NOMO-1 treated with dmso at 0.1 percent for 144 hours (cell line): ENCODE results near the gene MLLT1.

Source experiments
- DNase-seq: peaks from one replicate; lab custom pipeline; 2025; ENCODE audit not compliant: unreplicated experiment; lab: John Stamatoyannopoulos, UW

Gene MLLT1

GRCh38 chr19:6236310-6237291 is 43.2 kb downstream of the MLLT1 start:
- no peak for DNase-seq

DNA sequence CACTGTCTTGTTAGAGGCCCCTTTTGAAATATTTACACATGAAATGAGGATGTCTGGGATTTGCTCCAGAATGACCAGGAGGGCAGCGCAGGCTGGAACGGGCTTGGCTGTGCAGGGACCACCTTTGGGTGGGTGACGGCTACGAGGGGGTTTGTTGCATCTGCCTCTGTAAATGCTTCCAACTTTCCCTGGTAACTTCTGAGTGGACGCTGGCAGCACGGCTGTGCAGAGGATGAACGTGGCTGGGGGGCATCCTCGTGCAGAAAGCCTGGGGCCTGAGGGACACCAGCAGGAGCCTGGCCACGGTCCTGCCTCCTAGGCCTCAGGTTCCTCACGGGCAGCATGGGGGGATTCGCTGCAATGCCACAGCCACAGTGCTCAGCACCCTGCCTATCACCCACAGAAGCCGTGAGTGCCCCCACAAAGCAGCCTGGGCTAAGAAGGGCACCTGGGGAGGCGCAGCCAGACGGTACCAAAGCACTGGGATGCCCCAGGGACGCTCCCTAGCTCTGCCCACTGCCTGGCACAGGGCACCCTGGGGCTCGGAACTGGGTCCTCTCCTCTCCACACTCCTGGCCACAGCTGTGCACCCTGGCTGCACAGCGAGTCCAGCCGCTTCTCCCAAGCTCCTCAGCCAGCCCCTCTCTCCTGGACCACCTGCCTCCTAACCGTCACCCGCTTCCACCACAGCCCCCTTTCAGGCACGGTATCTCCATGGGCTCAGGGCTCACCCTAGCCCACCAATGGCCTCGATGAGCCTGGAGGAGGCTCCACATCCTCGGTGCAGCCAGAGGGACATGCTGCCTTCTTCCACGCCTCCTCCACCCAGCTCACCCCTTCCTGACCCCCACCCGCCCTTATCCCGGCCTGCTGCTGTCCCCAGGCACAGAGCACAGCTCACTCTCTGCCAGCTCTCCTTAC is 44.5 kb downstream of the MLLT1 start:
- no peak for DNase-seq

DNA sequence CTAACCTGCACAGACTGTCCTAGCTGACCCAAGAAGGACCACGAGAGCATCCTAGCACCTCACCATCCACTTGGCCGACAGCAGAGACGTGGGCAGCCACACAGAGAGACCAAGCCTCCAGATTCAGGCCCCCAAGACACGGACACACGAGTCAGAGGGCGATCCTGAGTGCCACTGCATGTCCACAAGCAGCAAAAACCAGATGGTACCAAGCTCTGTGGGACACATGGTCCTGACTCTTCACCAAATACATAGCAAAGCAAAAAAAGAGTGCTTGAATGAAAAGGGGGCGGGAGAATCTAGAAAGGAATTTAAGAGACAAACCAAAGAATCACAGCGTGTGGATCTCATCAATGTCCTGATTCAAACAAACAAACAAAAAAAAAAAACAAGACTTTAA is 45.2 kb downstream of the MLLT1 start:
- DNase-seq, result no peak

DNA sequence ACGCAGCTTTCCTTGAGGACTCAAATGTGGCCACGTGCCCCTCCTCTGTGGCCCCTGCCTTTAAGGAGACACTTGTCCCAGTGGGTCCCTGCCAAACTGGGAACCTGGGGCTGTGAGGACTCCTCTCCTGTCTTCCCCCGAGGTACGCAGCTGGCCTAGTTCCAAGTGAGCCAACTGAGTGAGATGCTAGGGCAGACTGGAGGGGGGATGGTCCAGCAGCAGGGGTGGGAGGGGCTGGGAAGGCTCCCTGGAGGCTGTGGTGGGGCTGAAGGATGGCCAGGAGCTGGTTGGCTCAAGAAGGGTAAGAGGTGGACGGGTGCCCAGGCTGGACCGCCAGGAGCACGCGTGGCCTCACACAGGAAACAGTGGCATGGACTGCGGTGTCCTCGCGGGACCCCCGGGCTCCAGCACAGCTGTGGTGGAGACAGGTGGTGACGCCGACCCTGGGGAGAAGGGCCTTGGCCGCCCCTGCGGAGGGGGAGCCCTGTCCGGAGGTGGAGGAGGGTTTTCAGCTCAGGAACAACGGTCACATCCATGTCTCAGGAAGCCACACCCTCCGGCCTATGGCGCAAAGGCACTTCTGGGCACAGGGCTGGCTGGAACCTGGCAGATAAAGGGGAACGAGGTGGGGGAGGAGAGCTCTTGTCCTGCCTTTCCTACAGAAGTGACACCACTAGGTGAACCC is 45.8 kb downstream of the MLLT1 start:
- DNase-seq, result peak; percentile 42

GRCh38 chr19:6233056-6233826 is 46.5 kb downstream of the MLLT1 start:
- no peak for DNase-seq

GRCh38 chr19:6232601-6233055 is 47.1 kb downstream of the MLLT1 start:
- no peak for DNase-seq

DNA sequence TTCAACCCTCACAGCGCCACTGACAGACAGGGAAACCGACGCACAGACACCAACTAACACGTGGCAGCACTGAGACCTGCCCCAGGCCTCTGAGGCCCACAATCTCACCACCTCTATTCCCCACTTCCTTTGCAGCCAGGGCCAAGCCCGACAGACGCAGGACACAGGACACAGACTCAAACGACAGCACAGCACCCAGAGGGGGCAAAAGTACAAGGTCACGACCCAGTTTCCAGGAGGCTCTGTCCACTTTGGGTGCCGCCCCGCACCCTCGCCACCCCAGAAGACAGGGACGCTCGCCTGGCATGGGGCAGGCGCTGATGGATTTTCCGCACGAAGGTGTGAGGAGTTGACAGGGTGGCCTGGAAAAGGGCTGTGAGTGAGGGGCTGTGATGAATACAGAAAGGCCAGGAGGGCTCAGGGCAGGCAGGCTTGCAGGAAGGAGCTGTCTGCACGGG is 48.8 kb downstream of the MLLT1 start:
- DNase-seq, result no peak

DNA sequence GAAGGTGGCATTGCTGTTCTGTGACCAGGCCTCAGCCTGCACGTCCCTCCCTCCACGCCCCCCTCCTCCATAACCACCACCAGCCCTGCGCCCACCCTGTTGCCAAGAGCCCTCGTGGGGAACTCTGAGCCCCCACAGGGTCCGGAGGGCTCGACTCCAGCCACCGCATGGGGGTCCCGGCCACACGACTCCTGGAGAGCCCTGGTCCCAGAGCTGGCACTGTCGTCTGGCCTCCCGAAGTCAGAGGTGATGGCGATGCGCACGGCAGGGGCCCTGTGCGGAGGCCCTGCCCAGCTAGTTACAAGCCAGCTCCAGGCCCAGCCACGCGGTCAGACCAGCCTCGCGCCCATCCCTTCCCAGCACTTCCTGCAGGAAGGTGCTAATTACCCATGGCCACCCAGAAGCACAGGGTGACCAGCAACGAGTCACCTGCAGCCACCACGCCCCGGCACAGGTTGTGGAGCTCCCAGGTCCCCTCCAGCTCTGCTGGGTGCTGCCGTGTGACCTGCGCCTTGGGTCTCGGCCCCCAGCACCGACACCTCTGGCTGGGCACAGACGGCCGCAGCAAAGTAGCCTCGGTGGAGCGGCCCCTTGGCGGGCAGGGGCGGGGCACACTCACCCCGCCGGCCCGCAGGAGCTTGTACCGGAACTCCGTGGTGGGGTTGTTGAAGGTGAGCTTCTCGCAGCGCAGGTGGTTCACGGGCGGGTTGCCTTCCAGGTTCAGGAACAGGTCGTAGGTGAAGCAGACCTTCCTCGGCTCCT is 49.6 kb downstream of the MLLT1 start:
- DNase-seq, result no peak

DNA sequence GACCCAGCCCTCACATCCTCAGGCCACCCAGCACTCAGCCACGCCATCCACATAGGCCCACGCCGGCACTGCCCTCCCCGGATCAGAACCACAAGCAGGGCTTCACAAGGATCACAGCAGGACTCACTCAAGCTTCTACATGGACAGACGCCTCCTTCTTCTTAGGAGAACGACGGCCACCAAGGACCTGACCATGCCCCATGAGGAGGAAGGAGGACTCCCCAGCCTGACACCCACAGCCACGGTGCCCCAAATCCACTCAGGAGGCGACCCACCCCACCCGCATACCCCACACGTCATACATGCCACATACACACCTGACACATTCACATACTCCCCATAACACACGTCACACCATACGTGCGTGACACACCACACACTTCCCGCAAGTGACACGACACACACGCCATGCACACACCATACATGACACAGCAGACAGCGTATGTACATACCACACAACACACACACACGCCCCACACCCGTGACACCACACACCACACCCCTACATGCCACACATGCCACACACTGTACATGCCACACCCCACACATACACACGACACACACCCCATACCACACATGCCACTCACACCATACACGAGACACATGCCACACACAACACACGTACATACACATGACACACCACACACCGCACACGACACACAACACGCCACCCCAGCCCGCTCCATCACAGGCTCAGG is 50.4 kb downstream of the MLLT1 start:
- DNase-seq, result no peak

DNA sequence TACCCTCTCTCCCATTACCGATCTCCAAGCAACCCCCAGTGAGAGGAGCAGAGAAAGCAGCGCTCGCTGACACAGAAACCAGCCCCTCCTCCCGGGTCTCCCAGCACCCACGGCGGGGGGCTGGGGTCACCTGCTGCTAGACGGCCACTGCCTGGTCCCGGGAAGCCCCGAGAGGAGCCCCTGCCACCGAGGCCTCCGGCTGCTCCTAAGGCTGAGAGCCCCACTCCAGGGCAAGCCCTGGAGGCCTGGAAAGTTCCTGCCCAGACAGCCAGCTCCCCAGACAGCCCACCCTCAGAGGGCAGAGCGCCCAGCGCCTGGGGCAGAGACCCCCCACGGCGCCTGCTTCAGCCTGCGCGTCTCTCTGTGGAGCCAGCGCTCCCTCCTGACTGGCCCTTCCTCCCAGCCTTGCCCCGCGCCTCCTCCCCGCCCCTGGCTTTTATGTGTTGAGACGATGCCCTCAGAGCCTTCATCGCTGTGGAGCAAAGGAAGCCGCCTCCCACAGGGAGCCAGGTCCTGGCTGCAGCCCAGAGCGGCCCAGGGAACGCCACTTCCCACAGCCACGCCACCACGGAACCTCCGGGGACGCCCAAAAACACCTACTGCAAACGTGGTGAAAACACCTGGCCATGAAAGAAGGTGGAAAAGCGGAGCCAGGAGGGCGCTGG is 51.1 kb downstream of the MLLT1 start:
- no peak for DNase-seq

- DNase-seq, result no peak
Observed at GRCh38 chr19:6227936-6228325, 51.8 kb downstream of the MLLT1 start.

DNA sequence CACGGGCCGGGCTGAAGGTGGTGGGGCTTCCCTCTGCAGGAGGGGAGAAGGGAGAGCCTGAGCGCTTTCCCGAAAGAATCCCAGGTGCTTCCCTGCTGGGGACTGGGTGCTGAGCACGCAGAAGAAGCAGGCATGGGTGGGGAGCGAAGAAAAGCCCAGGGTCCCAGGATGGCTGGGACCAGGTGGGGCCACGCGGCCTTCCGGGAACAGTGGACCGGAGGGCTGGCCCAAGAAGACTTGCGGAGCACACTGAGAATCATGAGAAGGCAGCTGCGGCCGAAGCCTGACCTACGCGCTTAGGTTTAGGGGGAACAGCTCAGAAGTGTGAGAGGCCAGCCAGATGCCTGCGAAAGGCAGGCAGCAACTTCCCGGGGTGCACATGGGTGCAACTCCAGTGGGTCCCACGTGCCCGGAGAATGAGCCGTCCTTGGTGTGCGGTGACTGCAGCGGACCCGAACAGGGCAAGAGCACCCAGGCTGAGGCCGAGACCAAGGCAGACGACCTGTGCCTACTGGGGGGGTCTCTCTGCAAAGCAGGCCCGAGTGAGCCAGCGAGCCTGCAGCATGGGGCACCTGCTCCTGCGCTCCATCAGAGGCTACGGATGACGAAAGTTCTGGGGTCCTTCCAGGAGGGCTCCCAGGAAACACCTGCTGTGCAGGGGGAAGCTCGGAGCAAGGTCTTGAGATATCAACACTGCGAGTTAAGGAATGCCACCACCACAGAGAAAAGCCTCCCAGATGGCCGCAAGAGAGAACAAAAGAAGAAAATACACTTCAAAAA is 52.4 kb downstream of the MLLT1 start:
- DNase-seq, result no peak

GRCh38 chr19:6226444-6227155 is 53.2 kb downstream of the MLLT1 start:
- DNase-seq, result no peak

DNA sequence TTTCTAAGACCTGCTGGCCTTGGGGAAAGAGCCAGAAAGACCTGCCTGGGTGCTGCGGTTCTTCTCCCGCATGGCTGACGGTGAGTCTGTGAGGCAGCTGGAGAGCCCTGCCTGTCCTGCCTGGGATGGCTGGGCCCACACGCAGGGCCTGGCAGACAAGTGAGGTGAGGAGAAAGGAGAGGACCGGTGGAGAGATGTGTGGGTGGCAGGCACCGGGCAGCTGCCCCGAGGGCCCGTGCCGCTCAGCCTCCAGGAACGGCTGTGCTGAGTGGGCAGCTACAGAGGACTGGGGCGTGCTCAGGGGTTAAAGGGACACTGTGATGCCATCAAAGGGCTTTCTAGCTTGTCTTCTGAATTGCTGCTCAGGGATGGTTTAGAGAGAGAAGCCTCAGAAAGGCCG is 53.8 kb downstream of the MLLT1 start:
- no peak for DNase-seq

DNA sequence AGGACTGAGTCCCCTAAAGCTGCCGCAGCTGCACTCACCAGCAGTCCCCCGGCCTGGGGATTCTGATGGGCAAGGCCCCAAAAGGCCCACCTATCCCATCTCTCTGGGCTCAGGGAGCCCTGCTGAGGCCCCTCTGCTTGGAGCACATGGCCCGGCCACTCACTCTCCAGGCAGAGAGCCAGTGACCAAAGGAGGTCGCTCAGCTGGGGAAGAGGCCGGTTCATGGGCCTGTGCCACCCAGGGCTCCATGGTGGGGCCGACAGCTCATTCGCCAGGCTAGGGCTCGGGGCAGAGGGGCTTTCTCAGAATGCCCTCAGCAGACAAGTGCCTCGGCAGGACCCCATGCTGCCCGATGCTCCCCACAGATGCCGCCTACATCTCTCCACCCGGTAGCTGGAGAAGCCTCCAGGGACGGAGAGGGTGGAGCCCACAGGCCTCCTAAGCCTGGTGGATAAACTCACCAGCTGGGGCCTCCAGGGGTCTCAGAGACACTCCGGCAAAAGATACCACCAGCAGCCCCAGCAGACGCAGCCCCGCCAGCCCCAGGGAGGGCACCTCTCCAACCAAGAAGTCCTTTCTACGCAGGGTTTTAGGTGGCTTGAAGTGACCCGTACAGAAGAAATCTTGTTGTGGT is 54.4 kb downstream of the MLLT1 start:
- DNase-seq, result no peak

GRCh38 chr19:6224308-6224675 is 55.5 kb downstream of the MLLT1 start:
- DNase-seq, result no peak
